PFSK-1 (cell line): ENCODE data around the gene RNF4.

ENCODE experiments used
- POLR2AphosphoS5 ChIP-seq: IDR thresholded peaks from 2 replicates; pipeline ENCODE4 v1.6.1; 2012; ENCODE audit warnings: low read depth, mild to moderate bottlenecking, control low read depth, low read length, moderate library complexity
- SIN3A ChIP-seq: IDR thresholded peaks from 2 replicates; pipeline ENCODE4 v1.6.1; 2012; ENCODE audit warnings: mild to moderate bottlenecking, low read length, moderate library complexity, borderline replicate concordance; ENCODE audit not compliant: insufficient read depth
- TAF1 ChIP-seq: IDR thresholded peaks from 2 replicates; pipeline ENCODE4 v1.6.1; 2012; ENCODE audit warnings: low read length, control low read depth, borderline replicate concordance; ENCODE audit not compliant: insufficient read depth
- TF ChIP-seq, protein P1 (sequence below), 2 experiments: IDR thresholded peaks; 2 replicates each; pipeline versions ENCODE4 v1.6.1 to v1.8.0; 2011 to 2012; ENCODE audit warnings: low read depth in 2 of 2, low read length in 2 of 2, control low read depth in 1 of 2, inconsistent platforms in 1 of 2, mild to moderate bottlenecking in 1 of 2, moderate library complexity in 1 of 2; ENCODE audit not compliant: insufficient read depth in 1 of 2

DNA sequence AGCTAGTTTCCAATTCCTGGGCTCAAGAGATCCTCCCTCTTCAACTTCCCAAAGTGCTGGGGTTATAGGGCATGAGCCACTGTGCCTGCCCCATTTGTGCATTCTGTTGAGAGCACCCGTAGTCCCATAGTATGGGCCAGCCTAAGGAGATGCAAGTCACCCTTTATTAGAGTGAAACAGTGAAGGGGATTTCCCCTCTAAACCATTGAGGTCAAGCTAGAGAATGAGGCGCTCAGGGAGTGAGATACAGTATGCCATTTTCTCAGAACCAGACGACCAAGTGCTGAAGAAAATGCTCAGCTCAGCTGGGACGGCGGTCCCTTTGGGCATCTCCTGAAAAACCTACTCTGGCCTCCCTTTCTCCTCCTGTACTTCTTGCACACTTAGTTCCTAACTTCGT, 18.7 kb downstream of the RNF4 start:
- TF ChIP-seq POLR2AphosphoS5 = no peak
- TF ChIP-seq SIN3A = no peak
- TF ChIP-seq, protein P1, sequence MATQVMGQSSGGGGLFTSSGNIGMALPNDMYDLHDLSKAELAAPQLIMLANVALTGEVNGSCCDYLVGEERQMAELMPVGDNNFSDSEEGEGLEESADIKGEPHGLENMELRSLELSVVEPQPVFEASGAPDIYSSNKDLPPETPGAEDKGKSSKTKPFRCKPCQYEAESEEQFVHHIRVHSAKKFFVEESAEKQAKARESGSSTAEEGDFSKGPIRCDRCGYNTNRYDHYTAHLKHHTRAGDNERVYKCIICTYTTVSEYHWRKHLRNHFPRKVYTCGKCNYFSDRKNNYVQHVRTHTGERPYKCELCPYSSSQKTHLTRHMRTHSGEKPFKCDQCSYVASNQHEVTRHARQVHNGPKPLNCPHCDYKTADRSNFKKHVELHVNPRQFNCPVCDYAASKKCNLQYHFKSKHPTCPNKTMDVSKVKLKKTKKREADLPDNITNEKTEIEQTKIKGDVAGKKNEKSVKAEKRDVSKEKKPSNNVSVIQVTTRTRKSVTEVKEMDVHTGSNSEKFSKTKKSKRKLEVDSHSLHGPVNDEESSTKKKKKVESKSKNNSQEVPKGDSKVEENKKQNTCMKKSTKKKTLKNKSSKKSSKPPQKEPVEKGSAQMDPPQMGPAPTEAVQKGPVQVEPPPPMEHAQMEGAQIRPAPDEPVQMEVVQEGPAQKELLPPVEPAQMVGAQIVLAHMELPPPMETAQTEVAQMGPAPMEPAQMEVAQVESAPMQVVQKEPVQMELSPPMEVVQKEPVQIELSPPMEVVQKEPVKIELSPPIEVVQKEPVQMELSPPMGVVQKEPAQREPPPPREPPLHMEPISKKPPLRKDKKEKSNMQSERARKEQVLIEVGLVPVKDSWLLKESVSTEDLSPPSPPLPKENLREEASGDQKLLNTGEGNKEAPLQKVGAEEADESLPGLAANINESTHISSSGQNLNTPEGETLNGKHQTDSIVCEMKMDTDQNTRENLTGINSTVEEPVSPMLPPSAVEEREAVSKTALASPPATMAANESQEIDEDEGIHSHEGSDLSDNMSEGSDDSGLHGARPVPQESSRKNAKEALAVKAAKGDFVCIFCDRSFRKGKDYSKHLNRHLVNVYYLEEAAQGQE (IDR thresholded peaks at IDR 0.05; ENCODE audit: insufficient read depth in 1 of 2, low read depth in 2 of 2, low read length in 2 of 2) = no peak
- TF ChIP-seq TAF1 = no peak
